GM23338 (cell line): Measurements from ENCODE around the gene IKZF3. TPM values are rescaled to one million over a fixed set of nuclear protein-coding genes. Genes with fewer than 3 reads are reported as not detected.

Experiments used
- ATAC-seq: fragments of 200-7000 bp; cut with Tn5 transposase; 3 replicates; pipeline ENCODE4 v1.9.1; 2020
- DNase-seq: peaks from one replicate; pipeline ENCODE4 v3.0.0-alpha.2; 2015; ENCODE audit warnings: low spot score
- H2AFZ ChIP-seq: fragments of 200-600 bp; sonication (generic); 2 replicates; pipeline ENCODE4 v1.8.0; 2016; ENCODE audit warnings: antibody characterized with exemption, mild to moderate bottlenecking, moderate library complexity
- H3F3A ChIP-seq: fragments of 200-600 bp; sonication (generic); replicated peaks from 2 replicates; pipeline ENCODE4 v1.8.0; 2017; ENCODE audit warnings: antibody characterized with exemption, mixed run types, low read depth
- H3K27ac ChIP-seq: fragments of 200-600 bp; sonication (generic); 2 replicates; pipeline ENCODE4 v1.6.1; 2016; ENCODE audit warnings: low read depth
- H3K27me3 ChIP-seq: fragments of 200-600 bp; sonication (generic); 2 replicates; pipeline ENCODE4 v1.8.0; 2016; ENCODE audit warnings: mild to moderate bottlenecking, mixed run types, moderate library complexity; ENCODE audit not compliant: insufficient read depth
- H3K36me3 ChIP-seq: fragments of 200-600 bp; sonication (generic); 2 replicates; pipeline ENCODE4 v1.8.0; 2016; ENCODE audit warnings: mild to moderate bottlenecking; ENCODE audit not compliant: insufficient read depth
- H3K4me1 ChIP-seq: fragments of 200-600 bp; sonication (generic); 2 replicates; pipeline ENCODE4 v1.8.0; 2016; ENCODE audit warnings: mild to moderate bottlenecking, moderate library complexity; ENCODE audit not compliant: insufficient read depth
- H3K4me2 ChIP-seq: fragments of 200-600 bp; sonication (generic); 2 replicates; pipeline ENCODE4 v1.7.1; 2017; ENCODE audit warnings: mixed run types
- H3K4me3 ChIP-seq: fragments of 200-600 bp; sonication (generic); 2 replicates; pipeline ENCODE4 v1.6.1; 2016; ENCODE audit warnings: mixed run types
- H3K79me2 ChIP-seq: fragments of 200-600 bp; sonication (generic); replicated peaks from 2 replicates; pipeline ENCODE4 v1.8.0; 2017; ENCODE audit warnings: mild to moderate bottlenecking; ENCODE audit not compliant: insufficient read depth
- H3K9me2 ChIP-seq: fragments of 200-600 bp; sonication (generic); 2 replicates; pipeline ENCODE4 v1.8.0; 2017; ENCODE audit not compliant: insufficient read depth
- H4K20me1 ChIP-seq: fragments of 200-600 bp; sonication (generic); replicated peaks from 2 replicates; pipeline ENCODE4 v1.8.0; 2017; ENCODE audit warnings: mild to moderate bottlenecking; ENCODE audit not compliant: insufficient read depth
- H3K27ac Mint-ChIP-seq: 2 replicates; pipeline ENCODE4 v1.8.0; 2020; ENCODE audit warnings: inconsistent platforms, mild to moderate bottlenecking, moderate library complexity, mixed read lengths
- H3K27me3 Mint-ChIP-seq: 3 replicates; pipeline ENCODE4 v1.8.0; 2022; ENCODE audit warnings: low read depth, mild to moderate bottlenecking, moderate library complexity, mixed read lengths, inconsistent platforms; ENCODE audit not compliant: insufficient read depth, poor library complexity
- H3K36me3 Mint-ChIP-seq: 3 replicates; pipeline ENCODE4 v1.8.0; 2021; ENCODE audit warnings: low read depth, mild to moderate bottlenecking, inconsistent platforms, moderate library complexity, mixed read lengths
- H3K4me1 Mint-ChIP-seq: 3 replicates; pipeline ENCODE4 v1.8.0; 2020; ENCODE audit warnings: mild to moderate bottlenecking, inconsistent platforms, mixed read lengths
- H3K4me3 Mint-ChIP-seq: 3 replicates; pipeline ENCODE4 v1.8.0; 2021; ENCODE audit warnings: moderate library complexity, mild to moderate bottlenecking, inconsistent platforms, mixed read lengths
- H3K9me3 Mint-ChIP-seq: 3 replicates; pipeline ENCODE4 v1.8.0; 2020; ENCODE audit warnings: moderate library complexity, mild to moderate bottlenecking, inconsistent platforms, mixed read lengths
- CREB1 ChIP-seq: fragments of 250-450 bp; sonication (Bioruptor Pico); IDR thresholded peaks from 2 replicates; pipeline ENCODE4 v1.5.0; 2020; ENCODE audit warnings: low read depth, mild to moderate bottlenecking, moderate library complexity
- EZH2 ChIP-seq: fragments of 200-600 bp; sonication (generic); IDR thresholded peaks from one replicate; pipeline ENCODE4 v1.8.0; 2017; ENCODE audit warnings: antibody characterized with exemption, mild to moderate bottlenecking, low read depth; ENCODE audit not compliant: unreplicated experiment
- EZH2phosphoT487 ChIP-seq: fragments of 200-600 bp; sonication (generic); IDR thresholded peaks from one replicate; pipeline ENCODE4 v1.8.1; 2018; ENCODE audit warnings: antibody characterized with exemption; ENCODE audit not compliant: unreplicated experiment
- NANOG ChIP-seq: IDR thresholded peaks from 2 replicates; pipeline ENCODE4 v1.6.1; 2016; ENCODE audit warnings: antibody characterized with exemption, borderline replicate concordance
- ZNF114 ChIP-seq: fragments of 250-450 bp; sonication (Bioruptor Pico); IDR thresholded peaks from 2 replicates; pipeline ENCODE4 v1.5.0; 2020; ENCODE audit warnings: mild to moderate bottlenecking, moderate library complexity
- polyA plus RNA-seq: library from polyadenylated mRNA; unstranded; fragments of >200 nt; fragmentation: Nextera tagmentation; extraction: Ambion mirVana; gene quantifications from 2 replicates; pipeline ENCODE4 v1.2.1, GENCODE V29; 2016
- total RNA-seq: library from RNA; depleted of rRNA; stranded (reverse); fragments of >200 nt; shearing (Covaris generic); gene quantifications from 2 replicates; pipeline ENCODE4 v1.2.3, GENCODE V29; 2014
- TF ChIP-seq, protein P1 (sequence below): fragments of 250-450 bp; sonication (Bioruptor Pico); IDR thresholded peaks from 2 replicates; pipeline ENCODE4 v1.5.0; 2020; ENCODE audit warnings: mild to moderate bottlenecking, moderate library complexity
- TF ChIP-seq, protein P2 (sequence below): IDR thresholded peaks from one replicate; pipeline ENCODE4 v1.6.1; 2018; ENCODE audit warnings: antibody characterized with exemption; ENCODE audit not compliant: unreplicated experiment
- TF ChIP-seq, protein P3 (sequence below), 2 experiments: fragments of 200-600 bp in 1 of 2; sonication (generic) in 1 of 2; conservative IDR thresholded peaks; 2 replicates each; pipeline versions ENCODE4 v1.5.1 to v1.6.1; 2016 to 2017; ENCODE audit warnings: antibody characterized with exemption in 2 of 2, low read depth in 2 of 2, mild to moderate bottlenecking in 2 of 2, moderate library complexity in 1 of 2

The IKZF3 gene
- total and polyA plus RNA-seq, 2 experiments from 2014 or later, result 0.11 to 0.76 TPM

DNA sequence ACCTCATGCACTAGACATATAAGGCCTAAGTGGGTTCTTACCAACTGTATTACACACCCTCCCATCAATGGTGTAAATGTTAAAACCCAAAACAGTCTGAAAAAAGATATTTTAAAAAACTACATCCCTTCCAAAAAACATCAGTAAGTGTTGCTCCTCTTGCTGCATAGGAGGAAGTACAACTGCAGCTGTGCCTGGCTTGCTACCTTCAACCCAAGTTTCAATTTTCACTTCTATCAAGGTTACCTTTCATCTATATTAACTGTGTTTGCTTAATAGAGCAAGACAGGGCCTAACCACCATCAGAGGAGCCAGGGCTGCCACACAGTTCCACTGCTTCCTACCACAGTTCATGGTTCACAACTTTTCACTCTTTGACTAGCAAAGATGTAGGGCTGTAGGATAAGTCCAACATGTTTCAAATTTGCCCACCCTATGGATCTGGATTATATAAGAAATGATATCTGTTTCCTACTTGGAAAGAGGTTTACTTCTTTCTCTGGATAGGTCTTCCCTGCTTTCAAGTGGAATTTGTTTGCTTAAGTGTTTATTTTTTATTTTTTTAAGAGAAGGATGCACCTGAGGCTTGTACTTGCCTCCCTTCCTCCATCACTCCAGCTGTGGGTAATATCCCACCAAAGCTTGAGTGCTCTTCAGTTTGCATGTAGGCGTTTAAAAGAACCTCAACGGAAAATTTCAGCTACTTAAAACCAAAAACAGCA lies 69.7 kb downstream of the IKZF3 start (continued):
- TF ChIP-seq, protein P1, sequence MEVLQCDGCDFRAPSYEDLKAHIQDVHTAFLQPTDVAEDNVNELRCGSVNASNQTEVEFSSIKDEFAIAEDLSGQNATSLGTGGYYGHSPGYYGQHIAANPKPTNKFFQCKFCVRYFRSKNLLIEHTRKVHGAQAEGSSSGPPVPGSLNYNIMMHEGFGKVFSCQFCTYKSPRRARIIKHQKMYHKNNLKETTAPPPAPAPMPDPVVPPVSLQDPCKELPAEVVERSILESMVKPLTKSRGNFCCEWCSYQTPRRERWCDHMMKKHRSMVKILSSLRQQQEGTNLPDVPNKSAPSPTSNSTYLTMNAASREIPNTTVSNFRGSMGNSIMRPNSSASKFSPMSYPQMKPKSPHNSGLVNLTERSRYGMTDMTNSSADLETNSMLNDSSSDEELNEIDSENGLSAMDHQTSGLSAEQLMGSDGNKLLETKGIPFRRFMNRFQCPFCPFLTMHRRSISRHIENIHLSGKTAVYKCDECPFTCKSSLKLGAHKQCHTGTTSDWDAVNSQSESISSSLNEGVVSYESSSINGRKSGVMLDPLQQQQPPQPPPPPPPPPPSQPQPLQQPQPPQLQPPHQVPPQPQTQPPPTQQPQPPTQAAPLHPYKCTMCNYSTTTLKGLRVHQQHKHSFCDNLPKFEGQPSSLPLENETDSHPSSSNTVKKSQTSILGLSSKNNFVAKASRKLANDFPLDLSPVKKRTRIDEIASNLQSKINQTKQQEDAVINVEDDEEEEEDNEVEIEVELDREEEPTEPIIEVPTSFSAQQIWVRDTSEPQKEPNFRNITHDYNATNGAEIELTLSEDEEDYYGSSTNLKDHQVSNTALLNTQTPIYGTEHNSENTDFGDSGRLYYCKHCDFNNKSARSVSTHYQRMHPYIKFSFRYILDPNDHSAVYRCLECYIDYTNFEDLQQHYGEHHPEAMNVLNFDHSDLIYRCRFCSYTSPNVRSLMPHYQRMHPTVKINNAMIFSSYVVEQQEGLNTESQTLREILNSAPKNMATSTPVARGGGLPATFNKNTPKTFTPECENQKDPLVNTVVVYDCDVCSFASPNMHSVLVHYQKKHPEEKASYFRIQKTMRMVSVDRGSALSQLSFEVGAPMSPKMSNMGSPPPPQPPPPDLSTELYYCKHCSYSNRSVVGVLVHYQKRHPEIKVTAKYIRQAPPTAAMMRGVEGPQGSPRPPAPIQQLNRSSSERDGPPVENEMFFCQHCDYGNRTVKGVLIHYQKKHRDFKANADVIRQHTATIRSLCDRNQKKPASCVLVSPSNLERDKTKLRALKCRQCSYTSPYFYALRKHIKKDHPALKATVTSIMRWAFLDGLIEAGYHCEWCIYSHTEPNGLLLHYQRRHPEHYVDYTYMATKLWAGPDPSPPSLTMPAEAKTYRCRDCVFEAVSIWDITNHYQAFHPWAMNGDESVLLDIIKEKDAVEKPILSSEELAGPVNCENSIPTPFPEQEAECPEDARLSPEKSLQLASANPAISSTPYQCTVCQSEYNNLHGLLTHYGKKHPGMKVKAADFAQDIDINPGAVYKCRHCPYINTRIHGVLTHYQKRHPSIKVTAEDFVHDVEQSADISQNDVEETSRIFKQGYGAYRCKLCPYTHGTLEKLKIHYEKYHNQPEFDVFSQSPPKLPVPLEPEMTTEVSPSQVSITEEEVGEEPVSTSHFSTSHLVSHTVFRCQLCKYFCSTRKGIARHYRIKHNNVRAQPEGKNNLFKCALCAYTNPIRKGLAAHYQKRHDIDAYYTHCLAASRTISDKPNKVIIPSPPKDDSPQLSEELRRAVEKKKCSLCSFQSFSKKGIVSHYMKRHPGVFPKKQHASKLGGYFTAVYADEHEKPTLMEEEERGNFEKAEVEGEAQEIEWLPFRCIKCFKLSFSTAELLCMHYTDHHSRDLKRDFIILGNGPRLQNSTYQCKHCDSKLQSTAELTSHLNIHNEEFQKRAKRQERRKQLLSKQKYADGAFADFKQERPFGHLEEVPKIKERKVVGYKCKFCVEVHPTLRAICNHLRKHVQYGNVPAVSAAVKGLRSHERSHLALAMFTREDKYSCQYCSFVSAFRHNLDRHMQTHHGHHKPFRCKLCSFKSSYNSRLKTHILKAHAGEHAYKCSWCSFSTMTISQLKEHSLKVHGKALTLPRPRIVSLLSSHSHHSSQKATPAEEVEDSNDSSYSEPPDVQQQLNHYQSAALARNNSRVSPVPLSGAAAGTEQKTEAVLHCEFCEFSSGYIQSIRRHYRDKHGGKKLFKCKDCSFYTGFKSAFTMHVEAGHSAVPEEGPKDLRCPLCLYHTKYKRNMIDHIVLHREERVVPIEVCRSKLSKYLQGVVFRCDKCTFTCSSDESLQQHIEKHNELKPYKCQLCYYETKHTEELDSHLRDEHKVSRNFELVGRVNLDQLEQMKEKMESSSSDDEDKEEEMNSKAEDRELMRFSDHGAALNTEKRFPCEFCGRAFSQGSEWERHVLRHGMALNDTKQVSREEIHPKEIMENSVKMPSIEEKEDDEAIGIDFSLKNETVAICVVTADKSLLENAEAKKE (CRISPR knock-in tag), result no peak

DNA sequence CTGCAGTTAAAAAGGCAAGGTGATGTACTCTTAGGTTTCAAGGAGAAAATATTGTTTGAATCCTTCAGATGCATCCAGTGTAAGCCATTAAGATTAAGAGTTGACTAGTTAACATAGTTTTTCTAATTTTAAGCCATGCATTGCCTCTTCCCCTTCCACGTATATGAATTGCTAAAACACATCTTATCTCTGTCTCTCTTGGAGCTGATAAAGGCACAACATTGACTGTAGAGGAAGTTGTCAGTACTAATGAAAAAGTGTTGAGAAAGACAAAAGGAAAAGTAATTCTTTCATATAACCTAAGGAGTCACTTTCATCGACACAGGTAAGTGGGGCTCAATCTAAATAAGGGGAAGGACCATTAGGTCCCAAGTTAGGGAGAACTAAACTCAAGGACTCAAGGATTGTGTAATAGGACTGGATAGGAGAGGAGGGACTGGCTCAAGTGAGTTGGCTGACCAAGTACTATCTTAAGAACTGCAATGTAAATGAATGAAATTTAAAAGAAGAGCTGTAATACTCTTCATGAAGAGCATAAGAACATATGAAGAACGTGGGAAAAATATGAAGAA lies 70.7 kb downstream of the IKZF3 start:
- ATAC-seq, result no peak
- no peaks in the 10 kb centered on the region for H3K9me2 ChIP-seq
- no peaks in the 10 kb centered on the region for H3K27me3 Mint-ChIP-seq
- DNase-seq, result no peak
- H3K36me3 Mint-ChIP-seq, result no peaks in the 10 kb centered on the region
- peaks cover 12% of the 10 kb centered on the region; the same call in 2 of the 3 replicates for H3K4me1 Mint-ChIP-seq
- H3K9me3 Mint-ChIP-seq, result no peaks in the 10 kb centered on the region
- H3K4me2 ChIP-seq, result no peak overlapping the region
- no peak overlapping the region for H3K4me3 Mint-ChIP-seq
- no peak overlapping the region for H3K4me3 ChIP-seq
- no peak overlapping the region for H3K27ac ChIP-seq
- no peaks in the 10 kb centered on the region for H3F3A ChIP-seq
- no peaks in the 10 kb centered on the region for H3K27me3 ChIP-seq
- H3K4me1 ChIP-seq, result no peaks in the 10 kb centered on the region
- no peaks in the 10 kb centered on the region for H3K36me3 ChIP-seq
- no peaks in the 10 kb centered on the region for H4K20me1 ChIP-seq
- H2AFZ ChIP-seq, result no peak overlapping the region
- no peak overlapping the region for H3K27ac Mint-ChIP-seq
- no peaks in the 10 kb centered on the region for H3K79me2 ChIP-seq
- TF ChIP-seq CREB1 (CRISPR knock-in tag) (no peak), NANOG (no peak), ZNF114 (CRISPR knock-in tag) (no peak), EZH2phosphoT487 (no peak), EZH2 (no peak)
- TF ChIP-seq, protein P2, sequence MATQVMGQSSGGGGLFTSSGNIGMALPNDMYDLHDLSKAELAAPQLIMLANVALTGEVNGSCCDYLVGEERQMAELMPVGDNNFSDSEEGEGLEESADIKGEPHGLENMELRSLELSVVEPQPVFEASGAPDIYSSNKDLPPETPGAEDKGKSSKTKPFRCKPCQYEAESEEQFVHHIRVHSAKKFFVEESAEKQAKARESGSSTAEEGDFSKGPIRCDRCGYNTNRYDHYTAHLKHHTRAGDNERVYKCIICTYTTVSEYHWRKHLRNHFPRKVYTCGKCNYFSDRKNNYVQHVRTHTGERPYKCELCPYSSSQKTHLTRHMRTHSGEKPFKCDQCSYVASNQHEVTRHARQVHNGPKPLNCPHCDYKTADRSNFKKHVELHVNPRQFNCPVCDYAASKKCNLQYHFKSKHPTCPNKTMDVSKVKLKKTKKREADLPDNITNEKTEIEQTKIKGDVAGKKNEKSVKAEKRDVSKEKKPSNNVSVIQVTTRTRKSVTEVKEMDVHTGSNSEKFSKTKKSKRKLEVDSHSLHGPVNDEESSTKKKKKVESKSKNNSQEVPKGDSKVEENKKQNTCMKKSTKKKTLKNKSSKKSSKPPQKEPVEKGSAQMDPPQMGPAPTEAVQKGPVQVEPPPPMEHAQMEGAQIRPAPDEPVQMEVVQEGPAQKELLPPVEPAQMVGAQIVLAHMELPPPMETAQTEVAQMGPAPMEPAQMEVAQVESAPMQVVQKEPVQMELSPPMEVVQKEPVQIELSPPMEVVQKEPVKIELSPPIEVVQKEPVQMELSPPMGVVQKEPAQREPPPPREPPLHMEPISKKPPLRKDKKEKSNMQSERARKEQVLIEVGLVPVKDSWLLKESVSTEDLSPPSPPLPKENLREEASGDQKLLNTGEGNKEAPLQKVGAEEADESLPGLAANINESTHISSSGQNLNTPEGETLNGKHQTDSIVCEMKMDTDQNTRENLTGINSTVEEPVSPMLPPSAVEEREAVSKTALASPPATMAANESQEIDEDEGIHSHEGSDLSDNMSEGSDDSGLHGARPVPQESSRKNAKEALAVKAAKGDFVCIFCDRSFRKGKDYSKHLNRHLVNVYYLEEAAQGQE, result no peak
- TF ChIP-seq, protein P3, sequence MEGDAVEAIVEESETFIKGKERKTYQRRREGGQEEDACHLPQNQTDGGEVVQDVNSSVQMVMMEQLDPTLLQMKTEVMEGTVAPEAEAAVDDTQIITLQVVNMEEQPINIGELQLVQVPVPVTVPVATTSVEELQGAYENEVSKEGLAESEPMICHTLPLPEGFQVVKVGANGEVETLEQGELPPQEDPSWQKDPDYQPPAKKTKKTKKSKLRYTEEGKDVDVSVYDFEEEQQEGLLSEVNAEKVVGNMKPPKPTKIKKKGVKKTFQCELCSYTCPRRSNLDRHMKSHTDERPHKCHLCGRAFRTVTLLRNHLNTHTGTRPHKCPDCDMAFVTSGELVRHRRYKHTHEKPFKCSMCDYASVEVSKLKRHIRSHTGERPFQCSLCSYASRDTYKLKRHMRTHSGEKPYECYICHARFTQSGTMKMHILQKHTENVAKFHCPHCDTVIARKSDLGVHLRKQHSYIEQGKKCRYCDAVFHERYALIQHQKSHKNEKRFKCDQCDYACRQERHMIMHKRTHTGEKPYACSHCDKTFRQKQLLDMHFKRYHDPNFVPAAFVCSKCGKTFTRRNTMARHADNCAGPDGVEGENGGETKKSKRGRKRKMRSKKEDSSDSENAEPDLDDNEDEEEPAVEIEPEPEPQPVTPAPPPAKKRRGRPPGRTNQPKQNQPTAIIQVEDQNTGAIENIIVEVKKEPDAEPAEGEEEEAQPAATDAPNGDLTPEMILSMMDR (conservative IDR thresholded peaks at IDR 0.05; ENCODE audit: low read depth in 2 of 2), result no peak
